HCT116 (cell line): ENCODE data around the gene ZNF501. TPM values are rescaled to one million over a fixed set of nuclear protein-coding genes. Genes with fewer than 3 reads are reported as not detected.
A peak's percentile ranks its signal among the peaks of the same experiment; 100 is the strongest.

Experiments used
- ATAC-seq: fragments of 200-7000 bp; cut with Tn5 transposase; 2 replicates; pipeline ENCODE4 v1.9.1; 2020; ENCODE audit warnings: mild to moderate bottlenecking, moderate library complexity
- BruUV-seq: library from RNA; stranded (reverse); fragments of 400-500 nt; replicated peaks from 2 replicates; lab custom pipeline; 2021; lab: Mats Ljungman, UMichigan
- CTCF ChIA-PET: fragments of 300-600 bp; sonication (Branson Sonifier 250); formaldehyde crosslinking; loops from one replicate; lab custom pipeline; 2021; ENCODE audit warnings: antibody characterized with exemption; lab: Charles Lee
- POLR2A ChIA-PET: fragments of 300-600, 350-600 bp; sonication (Branson Sonifier 250); formaldehyde crosslinking; loops from one replicate; lab custom pipeline; 2021; ENCODE audit warnings: antibody characterized with exemption; lab: Charles Lee
- RAD21 ChIA-PET, 2 experiments: fragments of 300-600 bp; sonication (Branson Sonifier 250); formaldehyde crosslinking; loops; one replicate each; lab custom pipeline; 2023; ENCODE audit warnings: low total read pairs in 2 of 2; ENCODE audit not compliant: uncharacterized antibody in 2 of 2, unreplicated experiment in 2 of 2, low non-redundant PET in 1 of 2; lab: Charles Lee
- DNase-seq: peaks from one replicate; pipeline ENCODE4 v3.0.0-alpha.2; 2010; ENCODE audit warnings: low read depth, low spot score
- H2AFZ ChIP-seq: fragments of 200-600 bp; shearing (Covaris generic), sonication (generic); 2 replicates; pipeline ENCODE4 v1.6.1; 2017; ENCODE audit warnings: low read depth, mixed run types, mixed read lengths, antibody characterized with exemption, low read length; ENCODE audit not compliant: poor library complexity, severe bottlenecking
- H3K27ac ChIP-seq: 2 replicates; pipeline ENCODE4 v1.5.1; 2012; ENCODE audit warnings: low read depth, low read length
- H3K27me3 ChIP-seq: fragments of 200-600 bp; sonication (generic); 2 replicates; pipeline ENCODE4 v1.6.1; 2016; ENCODE audit warnings: mixed run types, low read length, mixed read lengths; ENCODE audit not compliant: insufficient read depth
- H3K36me3 ChIP-seq, 2 experiments: fragments of 200-500 bp in 1 of 2; fragments of 200-600 bp in 1 of 2; sonication (Bioruptor generic) in 1 of 2; sonication (generic) in 1 of 2; 2 replicates each; pipeline versions ENCODE4 v1.5.1 to v1.6.1; 2014 to 2016; ENCODE audit warnings: low read length in 2 of 2, inconsistent platforms in 1 of 2, mixed read lengths in 1 of 2, mixed run types in 1 of 2; ENCODE audit not compliant: insufficient read depth in 2 of 2, control insufficient read depth in 1 of 2
- H3K4me1 ChIP-seq, 2 experiments: fragments of 200-600 bp in 1 of 2; sonication (generic) in 1 of 2; 2 replicates each; pipeline versions ENCODE4 v1.5.1 to v1.6.1; 2012 to 2017; ENCODE audit warnings: low read length in 2 of 2, inconsistent platforms in 1 of 2, mild to moderate bottlenecking in 1 of 2, mixed read lengths in 1 of 2, mixed run types in 1 of 2, moderate library complexity in 1 of 2; ENCODE audit not compliant: insufficient read depth in 2 of 2, control insufficient read depth in 1 of 2
- H3K4me2 ChIP-seq: fragments of 200-600 bp; sonication (generic); 2 replicates; pipeline ENCODE4 v1.6.1; 2017; ENCODE audit warnings: mixed run types, low read length, mixed read lengths
- H3K4me3 ChIP-seq, 2 experiments: fragments of 200-600 bp in 1 of 2; sonication (generic) in 1 of 2; replicated peaks in 1 of 2; 2 replicates each; pipeline ENCODE4 v1.5.1; 2011 to 2016; ENCODE audit warnings: low read length in 2 of 2, control low read depth in 1 of 2, low read depth in 1 of 2, mild to moderate bottlenecking in 1 of 2, mixed read lengths in 1 of 2, mixed run types in 1 of 2
- H3K79me2 ChIP-seq: fragments of 200-600 bp; sonication (generic); 2 replicates; pipeline ENCODE4 v1.6.1; 2017; ENCODE audit warnings: mild to moderate bottlenecking, mixed run types, low read length, moderate library complexity, mixed read lengths; ENCODE audit not compliant: insufficient read depth
- H3K9ac ChIP-seq: fragments of 200-600 bp; sonication (generic); 2 replicates; pipeline ENCODE4 v1.6.1; 2016; ENCODE audit warnings: low read length, mixed read lengths
- H3K9me2 ChIP-seq: fragments of 200-600 bp; sonication (generic), shearing (Covaris generic); 2 replicates; pipeline ENCODE4 v1.6.1; 2017; ENCODE audit warnings: mixed run types, mild to moderate bottlenecking, moderate library complexity; ENCODE audit not compliant: insufficient read depth
- H3K9me3 ChIP-seq, 2 experiments: fragments of 200-500 bp in 1 of 2; fragments of 200-600 bp in 1 of 2; sonication (Bioruptor generic) in 1 of 2; sonication (generic) in 1 of 2; 2 replicates each; pipeline ENCODE4 v1.6.1; 2014 to 2017; ENCODE audit warnings: low read length in 2 of 2, mixed read lengths in 2 of 2, inconsistent platforms in 1 of 2, low read depth in 1 of 2, mild to moderate bottlenecking in 1 of 2, mixed run types in 1 of 2, moderate library complexity in 1 of 2; ENCODE audit not compliant: control insufficient read depth in 1 of 2, insufficient read depth in 1 of 2
- H4K20me1 ChIP-seq: fragments of 200-600 bp; sonication (generic), shearing (Covaris generic); 2 replicates; pipeline ENCODE4 v1.6.1; 2017; ENCODE audit warnings: mixed run types, mild to moderate bottlenecking, moderate library complexity; ENCODE audit not compliant: insufficient read depth
- CEBPB ChIP-seq: IDR thresholded peaks from 2 replicates; pipeline ENCODE4 v1.6.1; 2012; ENCODE audit warnings: low read depth
- ELF1 ChIP-seq: IDR thresholded peaks from 2 replicates; pipeline ENCODE4 v1.6.1; 2012; ENCODE audit warnings: low read depth, borderline replicate concordance
- SRF ChIP-seq: IDR thresholded peaks from 2 replicates; pipeline ENCODE4 v1.6.1; 2012; ENCODE audit warnings: low read depth
- ZNF274 ChIP-seq: fragments of 200-500 bp; sonication (Bioruptor generic); IDR thresholded peaks from 2 replicates; pipeline ENCODE4 v1.6.1; 2014; ENCODE audit warnings: mild to moderate bottlenecking, low read depth, low read length, inconsistent platforms
- intact Hi-C: fragments of 100-400 bp; cut with micrococcal nuclease; formaldehyde crosslinking; loops from 2 replicates; pipeline ENCODE4 v1.10.0; 2022
- total RNA-seq: library from RNA; stranded (reverse); gene quantifications from one replicate; pipeline ENCODE4 v1.2.1, GENCODE V29; 2021; ENCODE audit not compliant: unreplicated experiment

Gene ZNF501
- total RNA-seq, 1 experiment from 2014 or later, result 0.12 TPM

DNA sequence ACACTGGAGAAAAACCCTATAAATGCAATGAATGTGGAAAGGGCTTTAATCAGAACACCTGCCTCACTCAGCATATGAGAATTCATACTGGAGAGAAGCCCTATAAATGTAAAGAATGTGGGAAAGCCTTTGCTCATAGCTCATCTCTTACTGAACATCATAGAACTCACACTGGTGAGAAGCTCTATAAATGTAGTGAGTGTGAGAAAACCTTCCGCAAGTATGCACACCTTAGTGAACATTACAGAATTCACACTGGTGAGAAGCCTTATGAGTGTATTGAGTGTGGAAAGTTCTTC lies 7.4 kb upstream of the ZNF501 start:
- ChIA-PET CTCF (no interaction called here), POLR2A (no interaction called here), RAD21 (no interaction called here)
- peaks cover 46 to 53% of the 10 kb centered on the region in 2 experiments; a peak in 3 of 4 replicates for H3K9me3 ChIP-seq
- H3K9me2 ChIP-seq, result no peaks in the 10 kb centered on the region
- intact Hi-C loops, result no loop called here
- H2AFZ ChIP-seq, result no peak overlapping the region
- DNase-seq, result no peak
- peaks cover 0 to 6% of the 10 kb centered on the region in 2 experiments; a peak in 1 of 4 replicates for H3K36me3 ChIP-seq
- H3K4me3 ChIP-seq, result no peak overlapping the region
- no peak overlapping the region for H3K27ac ChIP-seq
- H3K9ac ChIP-seq, result no peak overlapping the region
- no peaks in the 10 kb centered on the region for H3K4me1 ChIP-seq
- H3K79me2 ChIP-seq, result no peaks in the 10 kb centered on the region
- no TSS peak for BruUV-seq
- ATAC-seq, result no peak
- no peaks in the 10 kb centered on the region for H4K20me1 ChIP-seq
- H3K27me3 ChIP-seq, result no peaks in the 10 kb centered on the region
- TF ChIP-seq ELF1, result no peak
- peak; percentile 55 for TF ChIP-seq ZNF274
- H3K4me2 ChIP-seq, result no peak overlapping the region

DNA sequence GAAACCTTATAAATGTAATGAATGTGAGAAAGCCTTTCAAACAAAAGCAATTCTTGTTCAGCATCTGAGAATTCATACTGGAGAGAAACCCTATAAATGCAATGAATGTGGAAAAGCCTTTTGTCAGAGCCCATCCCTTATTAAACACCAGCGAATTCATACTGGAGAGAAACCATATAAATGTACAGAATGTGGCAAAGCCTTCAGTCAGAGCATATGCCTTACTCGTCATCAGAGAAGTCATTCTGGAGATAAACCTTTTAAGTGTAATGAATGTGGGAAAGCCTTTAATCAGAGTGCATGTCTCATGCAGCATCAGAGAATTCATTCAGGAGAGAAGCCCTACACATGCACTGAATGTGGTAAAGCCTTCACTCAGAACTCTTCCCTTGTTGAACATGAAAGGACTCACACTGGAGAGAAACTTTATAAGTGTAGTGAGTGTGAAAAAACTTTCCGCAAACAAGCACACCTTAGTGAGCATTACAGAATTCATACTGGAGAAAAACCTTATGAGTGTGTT lies 5.3 kb downstream of the ZNF501 start:
- no TSS peak for BruUV-seq
- Histone ChIP-seq H3K27ac (no peak overlapping the region), H3K9me3 (peaks cover 19 to 59% of the 10 kb centered on the region in 2 experiments; a peak in 3 of 4 replicates), H3K4me2 (no peak overlapping the region), H2AFZ (no peak overlapping the region), H3K4me1 (no peaks in the 10 kb centered on the region), H4K20me1 (no peaks in the 10 kb centered on the region), H3K9ac (no peak overlapping the region), H3K79me2 (no peaks in the 10 kb centered on the region), H3K4me3 (no peak overlapping the region), H3K36me3 (no peaks in the 10 kb centered on the region), H3K27me3 (no peaks in the 10 kb centered on the region), H3K9me2 (no peaks in the 10 kb centered on the region)
- CTCF ChIA-PET, result no interaction called here
- intact Hi-C loops, result no loop called here
- POLR2A ChIA-PET, result no interaction called here
- TF ChIP-seq ZNF274 (peak; percentile 94), SRF (no peak), CEBPB (no peak)
- DNase-seq (no peak), ATAC-seq (no peak)
- RAD21 ChIA-PET, result no interaction called here
